Stimulated activated CD4-positive, alpha-beta T cell treated with anti-CD3 and anti-CD28 coated beads, Interleukin-4, amount 100 ng/mL, for 24 hours (primary cell): ENCODE data around the gene TMTC4.
"Not testable (repeated sequence)": the region's sequence is repeated elsewhere in the genome, so short reads cannot be mapped to it uniquely, and the experiment has no call there.

ENCODE experiments used
- DNase-seq: peaks from one replicate; pipeline ENCODE4 v3.0.0-alpha.2; 2020

The TMTC4 gene

DNA sequence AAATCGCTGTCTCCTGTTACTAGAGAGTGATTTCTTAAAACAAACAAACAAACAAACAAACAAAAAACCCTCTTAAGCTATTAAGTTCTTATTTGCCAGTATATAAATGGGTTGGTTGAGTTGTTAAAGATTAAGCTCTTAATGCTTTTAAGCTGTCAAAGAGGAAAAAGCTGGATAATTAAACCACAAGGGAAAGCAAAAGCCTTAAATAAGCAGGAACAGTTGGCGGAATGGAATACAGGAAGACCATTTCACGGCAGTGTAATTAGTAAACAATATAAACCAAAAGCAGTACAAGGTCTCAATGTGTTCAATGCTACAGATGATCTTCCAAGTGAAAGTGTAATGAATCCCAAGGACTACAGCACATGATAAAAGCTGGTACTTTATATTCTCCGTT lies 53.8 kb downstream of the TMTC4 start:
- no peak for DNase-seq

DNA sequence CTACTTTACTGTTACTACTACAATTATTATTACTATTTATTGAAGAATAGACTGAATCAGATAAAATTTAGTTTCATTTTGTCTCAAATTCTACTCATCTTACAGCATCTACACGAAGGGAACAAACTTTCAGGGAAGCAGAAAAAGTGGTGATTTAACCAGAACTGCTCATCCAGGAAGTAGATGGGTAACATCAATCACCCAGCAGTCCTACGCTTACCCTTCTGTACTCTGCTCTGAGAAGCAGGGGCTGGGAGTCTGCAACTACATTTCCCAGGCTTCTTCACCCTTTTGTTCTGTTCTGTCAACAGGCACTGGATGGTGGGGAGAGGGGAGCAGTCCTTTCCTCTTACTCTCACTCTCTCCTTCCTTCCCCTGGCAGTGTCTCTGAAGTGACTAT lies 54.7 kb downstream of the TMTC4 start:
- DNase-seq, result no peak

- not testable (repeated sequence) for DNase-seq
Measured at GRCh38 chr13:100618897-100619296, 55.7 kb downstream of the TMTC4 start.

GRCh38 chr13:100613031-100613430 lies 61.6 kb downstream of the TMTC4 start:
- no peak for DNase-seq

DNA sequence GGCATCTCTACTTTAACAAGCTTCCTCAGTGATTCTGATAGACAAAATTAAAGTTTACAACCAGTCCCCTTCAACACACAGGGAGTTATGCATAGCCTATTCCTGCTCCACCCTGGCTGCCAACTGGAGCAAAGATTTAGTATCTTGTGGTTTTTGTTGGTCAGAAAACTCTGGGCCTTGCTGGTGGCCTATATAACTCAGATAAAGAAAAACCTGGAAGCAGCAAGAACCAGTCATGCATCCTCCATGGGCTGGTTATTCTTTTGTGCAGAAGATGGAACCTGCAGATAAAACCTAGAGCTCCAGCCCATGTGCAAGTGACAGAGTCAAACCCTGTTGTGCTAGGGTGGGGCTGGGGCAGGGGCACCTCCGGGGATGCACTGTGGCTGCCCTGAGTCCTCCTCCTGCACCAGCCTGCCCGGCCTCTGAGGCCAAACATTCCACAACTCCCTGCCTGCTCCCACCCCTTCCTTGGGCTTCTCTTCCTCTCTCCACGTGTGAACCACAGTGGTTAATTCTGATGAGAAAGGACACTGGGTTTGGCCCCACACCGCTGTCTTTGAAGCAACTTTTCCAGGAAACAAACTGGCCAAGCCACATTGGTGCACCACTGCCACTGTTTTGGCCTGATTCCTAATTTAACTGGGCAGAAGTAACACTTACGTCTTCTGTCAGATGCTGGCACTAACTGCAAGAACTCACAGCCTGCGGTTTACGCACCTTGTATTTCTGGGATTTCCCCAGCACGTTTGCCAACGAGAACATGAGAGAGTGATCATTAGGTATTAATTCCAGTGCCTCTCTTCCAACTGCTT lies 62.7 kb downstream of the TMTC4 start:
- DNase-seq, result no peak

- no peak for DNase-seq
Measured at GRCh38 chr13:100610391-100611347, 63.9 kb downstream of the TMTC4 start.

- no peak for DNase-seq
Measured at GRCh38 chr13:100608906-100609305, 65.7 kb downstream of the TMTC4 start.

- no peak for DNase-seq
Measured at GRCh38 chr13:100608489-100608888, 66.1 kb downstream of the TMTC4 start.

GRCh38 chr13:100604918-100605710 lies 69.5 kb downstream of the TMTC4 start:
- DNase-seq, result no peak

DNA sequence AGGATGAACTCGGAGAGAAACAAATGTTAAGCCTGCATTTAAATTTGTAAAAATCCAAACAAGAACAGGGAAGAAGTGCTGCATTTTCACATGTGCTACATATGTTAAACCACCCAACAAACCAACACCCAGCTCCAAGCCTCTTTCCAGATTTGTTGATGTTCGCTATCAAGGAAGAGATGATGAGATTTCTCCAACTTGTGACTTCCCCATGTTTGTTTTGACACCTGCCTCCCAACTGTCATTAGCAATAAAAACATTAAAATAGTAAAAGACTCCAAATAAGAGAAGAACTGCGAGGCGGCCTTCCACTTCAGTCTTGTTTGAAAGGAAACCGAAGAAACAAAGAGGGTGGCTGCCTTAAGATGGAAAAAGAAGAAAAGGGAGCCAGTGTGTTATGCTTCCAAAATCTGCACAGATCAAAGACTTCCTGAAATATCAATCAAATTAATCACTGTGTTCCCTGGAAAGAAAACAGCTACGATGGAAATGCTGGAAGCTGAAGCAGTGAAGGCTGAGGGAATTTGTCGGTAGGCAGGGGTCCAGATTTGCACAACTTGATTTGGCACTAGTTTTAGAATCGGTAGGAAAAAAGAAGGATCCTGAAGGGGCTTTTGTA lies 72.0 kb downstream of the TMTC4 start:
- no peak for DNase-seq

DNA sequence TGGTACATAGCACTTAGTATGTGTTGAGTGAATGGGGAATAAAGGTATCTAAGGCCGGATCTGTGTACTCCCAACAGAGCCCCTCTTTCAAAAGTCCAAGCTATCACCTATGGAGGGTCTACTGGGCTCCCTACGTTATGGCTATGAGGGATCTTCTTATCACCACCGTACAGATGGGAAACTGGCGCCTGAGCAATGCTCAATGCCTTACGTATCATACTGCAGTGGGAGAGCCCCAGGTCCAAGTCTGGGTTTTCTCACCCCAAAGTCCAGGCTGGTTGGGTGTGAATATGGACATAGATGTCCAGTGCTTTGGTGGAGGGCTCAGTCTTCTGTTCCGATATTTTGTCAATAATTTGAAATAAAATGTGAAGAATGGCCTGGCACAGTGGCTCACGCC lies 72.9 kb downstream of the TMTC4 start:
- no peak for DNase-seq

DNA sequence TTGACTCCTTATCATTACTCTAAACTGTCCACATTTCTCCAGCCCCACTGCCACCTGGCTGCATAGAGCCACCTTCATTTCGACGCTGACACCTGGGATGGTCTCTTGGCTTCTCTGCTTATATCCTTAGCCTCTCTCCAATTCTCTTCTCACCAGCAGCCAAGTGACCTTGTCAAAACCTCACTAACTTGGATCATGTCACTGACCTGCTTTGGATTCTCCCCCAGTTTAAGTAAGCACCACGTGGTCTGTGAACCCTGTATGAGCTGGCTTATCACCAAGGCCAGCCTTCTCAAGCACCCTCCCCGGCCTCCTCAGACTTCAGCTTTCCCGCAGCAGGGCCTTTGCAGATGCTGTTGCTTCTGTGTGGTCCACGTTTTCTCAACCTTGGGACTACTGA lies 73.7 kb downstream of the TMTC4 start:
- DNase-seq, result no peak

- DNase-seq, result no peak
Measured at GRCh38 chr13:100600461-100600860, 74.1 kb downstream of the TMTC4 start.

GRCh38 chr13:100597253-100597652 lies 77.3 kb downstream of the TMTC4 start:
- DNase-seq, result no peak

- no peak for DNase-seq
Measured at GRCh38 chr13:100596516-100596915, 78.1 kb downstream of the TMTC4 start.

DNA sequence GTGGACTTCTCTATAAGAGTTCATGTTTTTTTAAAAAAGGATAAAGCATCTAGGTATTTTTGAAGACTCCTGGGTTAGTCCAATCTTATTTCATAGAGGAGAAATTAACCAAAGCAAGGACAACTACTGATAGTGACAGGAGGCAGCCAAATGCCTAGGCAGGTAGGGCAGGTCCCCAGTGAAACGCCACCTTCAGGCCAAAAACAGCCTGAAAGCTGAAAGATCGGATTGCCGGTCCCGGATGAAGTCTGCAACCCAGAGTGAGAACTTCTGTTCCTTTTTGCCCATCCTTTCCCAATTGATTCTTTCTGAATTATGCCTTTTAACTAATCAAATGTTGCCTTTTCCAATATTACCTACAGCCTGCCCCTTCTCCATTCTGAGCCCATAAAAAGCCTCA lies 79.9 kb downstream of the TMTC4 start:
- no peak for DNase-seq

DNA sequence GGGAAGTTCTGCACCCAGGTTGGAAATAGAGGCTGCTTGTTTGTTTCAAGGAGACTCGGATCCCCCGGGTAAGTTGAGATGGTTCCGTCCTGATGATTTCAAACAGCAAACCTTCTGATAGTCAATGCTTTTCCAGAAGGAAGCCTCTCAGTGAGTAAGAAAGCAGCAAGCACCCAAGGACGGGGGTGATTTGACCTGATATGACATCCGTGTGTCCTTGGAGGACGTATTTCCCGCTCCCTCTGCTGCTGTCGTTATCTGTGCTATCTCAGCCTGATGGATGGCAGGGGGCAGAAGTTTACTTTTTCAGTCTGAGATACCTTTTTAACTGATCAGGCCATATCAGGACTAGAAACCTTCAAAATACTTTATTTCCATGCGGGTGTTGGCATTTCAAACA lies 80.3 kb downstream of the TMTC4 start:
- no peak for DNase-seq

GRCh38 chr13:100589178-100589725 lies 85.3 kb downstream of the TMTC4 start:
- no peak for DNase-seq

- DNase-seq, result peak; percentile 81
Measured at GRCh38 chr13:100588331-100589177, 86.0 kb downstream of the TMTC4 start, which contains the start of gene GGACT. Gene GGACT (minus strand): TSS chr13:100588789. CDS start chr13:100532591, 56,198 bp downstream.

- no peak for DNase-seq
Measured at GRCh38 chr13:100584896-100585295, 89.7 kb downstream of the TMTC4 start.

DNA sequence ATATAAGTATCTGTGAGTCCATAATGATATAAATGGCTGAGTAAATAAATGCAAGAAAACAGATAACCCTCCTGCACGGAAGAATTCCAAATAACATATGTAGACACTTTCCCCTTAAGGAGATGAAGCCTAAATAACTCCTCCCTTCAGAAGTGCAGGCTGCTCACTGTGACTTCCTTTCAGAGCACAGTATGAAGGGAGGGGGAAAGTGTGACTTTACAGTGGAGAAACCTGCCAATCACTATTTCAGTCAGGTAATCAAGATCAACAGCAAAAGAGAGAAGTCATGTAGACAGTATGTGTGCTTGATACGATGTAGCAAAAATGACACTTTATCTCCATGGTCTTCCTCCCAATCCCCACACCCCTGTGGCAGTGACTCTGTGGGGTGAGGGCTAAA lies 93.1 kb downstream of the TMTC4 start:
- no peak for DNase-seq
